GM18498 (cell line): ENCODE data around the gene METTL16.

Experiments
- ATAC-seq: cut with Tn5 transposase; IDR thresholded peaks from one replicate; pipeline ENCODE4 v1.9.1; 2021; ENCODE audit warnings: mild to moderate bottlenecking, moderate library complexity; ENCODE audit not compliant: unreplicated experiment

Gene METTL16

GRCh38 chr17:2397247-2398171 lies 114.2 kb downstream of the METTL16 start:
- ATAC-seq, result no peak

DNA sequence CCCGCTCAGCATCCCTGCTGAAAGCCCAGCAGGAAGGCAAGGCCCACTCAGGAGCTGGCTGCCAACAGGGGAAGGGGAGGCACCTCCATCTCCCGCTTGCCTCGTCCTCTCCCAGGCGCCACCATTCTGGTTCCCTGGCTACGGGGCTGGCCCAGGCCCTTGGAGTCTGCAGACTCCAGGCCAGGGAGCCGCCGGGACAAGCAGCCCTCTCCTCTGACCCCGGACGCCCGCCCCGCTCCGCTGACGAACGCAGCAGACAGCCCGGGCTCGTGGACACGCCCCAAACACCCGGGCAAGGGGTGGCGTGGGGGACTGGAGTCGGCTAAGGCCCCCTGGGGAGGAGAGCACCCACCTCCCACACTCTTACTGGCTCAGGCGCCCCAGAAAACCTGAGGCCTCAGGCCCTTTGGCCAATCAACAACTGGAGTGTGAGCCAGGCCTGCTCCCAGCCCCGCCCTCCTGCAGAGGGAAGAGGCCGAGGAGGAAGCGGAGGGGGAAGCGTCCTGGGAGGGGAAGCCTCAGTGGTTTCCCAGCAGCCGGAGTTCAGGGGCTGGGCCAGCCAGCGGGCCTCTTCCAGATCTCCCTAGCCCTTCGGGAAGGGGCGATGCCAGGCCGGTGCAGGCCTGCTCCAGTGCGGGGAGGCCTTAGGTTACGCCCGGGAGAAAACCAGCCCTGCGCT lies 115.0 kb downstream of the METTL16 start:
- no peak for ATAC-seq

- ATAC-seq, result no peak
These were observed 115.5 kb downstream of the METTL16 start for GRCh38 chr17:2396192-2396567.

DNA sequence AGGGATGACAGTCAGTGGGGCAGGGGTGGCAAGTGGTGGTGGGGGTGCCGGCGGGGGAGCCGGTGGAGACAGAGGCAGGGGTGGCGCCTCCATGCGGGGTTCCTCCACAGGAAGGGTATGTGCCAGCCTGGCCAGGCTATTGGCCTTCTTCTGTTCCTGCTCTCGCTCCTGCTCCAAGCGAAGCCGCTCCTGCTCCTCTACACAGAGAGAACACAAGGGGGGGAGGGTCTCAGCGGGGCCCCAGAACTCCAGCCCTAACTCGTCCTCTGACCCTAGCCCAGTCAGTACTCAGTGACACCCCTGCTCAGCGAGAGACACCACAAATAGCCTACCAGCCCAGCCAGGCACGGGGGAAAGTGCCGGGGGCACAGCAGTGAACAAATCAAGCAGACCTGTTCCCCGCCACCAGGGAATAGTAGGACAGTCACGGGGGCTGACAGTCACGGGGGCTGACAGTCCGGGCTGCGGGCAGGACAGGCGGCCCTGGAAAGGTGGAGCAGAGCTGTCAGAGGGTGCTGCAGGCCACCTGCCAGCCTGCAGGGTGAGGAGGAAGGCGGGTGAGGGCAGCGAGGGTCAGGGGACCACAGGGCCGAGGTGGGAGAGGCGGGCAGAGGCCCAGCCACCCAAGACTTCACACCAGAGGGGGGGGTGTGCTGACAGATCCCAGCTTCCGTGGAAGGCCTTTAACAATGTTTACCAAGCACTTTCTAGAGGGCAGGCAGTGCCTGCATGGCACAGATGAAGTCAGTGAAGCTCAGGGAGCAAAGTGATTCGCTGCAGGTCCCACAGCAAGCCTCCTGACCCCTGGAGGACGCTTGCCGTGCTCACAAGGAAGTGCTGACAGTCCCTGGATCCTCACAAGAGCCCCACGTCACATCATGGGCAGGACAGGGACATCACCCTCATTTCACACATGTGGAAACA lies 116.2 kb downstream of the METTL16 start:
- no peak for ATAC-seq

DNA sequence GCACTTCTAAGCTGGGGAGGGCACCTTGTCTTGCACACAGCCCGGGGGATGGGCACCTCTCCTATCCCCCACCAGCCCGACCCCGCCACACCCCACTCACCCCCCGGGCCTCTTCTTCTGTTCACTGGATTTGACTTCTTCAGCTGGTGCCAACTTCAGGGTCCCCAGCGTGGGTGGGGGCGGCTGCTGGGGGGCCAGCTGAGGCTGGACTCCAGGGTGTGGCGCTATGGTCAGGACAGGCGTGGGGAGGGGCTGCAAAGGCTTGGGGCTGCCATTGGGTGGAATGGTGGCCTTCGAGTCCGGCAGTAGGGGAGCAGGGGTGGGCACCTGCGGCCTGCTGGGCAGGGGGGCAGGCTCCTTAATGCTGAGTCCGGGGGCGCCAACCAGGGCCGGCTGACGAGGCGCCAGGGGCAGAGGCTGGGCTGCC lies 116.9 kb downstream of the METTL16 start:
- ATAC-seq, result no peak

DNA sequence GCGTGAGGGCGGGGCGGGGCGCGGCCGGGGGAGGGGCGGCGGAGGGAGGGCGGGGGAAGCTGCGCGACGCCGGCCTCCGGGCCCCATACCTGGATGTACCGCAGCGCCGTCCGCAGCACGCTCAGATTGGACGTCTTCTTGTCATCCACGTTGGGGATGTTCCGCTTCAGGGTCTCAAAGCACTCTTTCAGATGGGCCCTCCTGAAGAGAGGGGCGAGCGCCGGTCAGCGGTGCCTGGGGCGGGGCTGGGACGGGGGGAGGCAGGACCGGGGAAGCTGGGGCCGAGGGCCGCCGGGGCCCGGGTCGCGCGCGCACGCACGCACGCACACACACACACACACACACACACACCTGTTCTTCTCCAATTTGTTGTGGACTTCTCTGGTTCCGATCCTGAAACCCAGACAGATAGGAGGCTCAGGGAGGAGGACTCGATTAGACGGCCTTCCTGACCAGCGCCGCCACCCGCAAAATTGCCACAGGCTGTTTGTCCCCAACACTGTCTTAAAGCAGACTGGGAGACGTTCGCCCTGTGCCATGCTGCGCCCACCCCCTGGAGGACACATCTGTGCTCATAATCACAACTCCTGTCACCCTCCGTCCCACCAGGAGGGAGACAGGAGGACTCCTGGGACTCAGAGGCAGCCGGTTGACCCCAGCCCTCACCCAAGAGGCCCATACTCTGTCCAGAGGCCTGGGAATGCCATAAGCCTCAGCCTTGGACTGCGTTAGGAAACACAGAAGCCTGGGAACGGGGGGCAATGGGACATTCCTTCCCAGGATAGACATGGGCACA lies 117.5 kb downstream of the METTL16 start:
- ATAC-seq, result no peak

DNA sequence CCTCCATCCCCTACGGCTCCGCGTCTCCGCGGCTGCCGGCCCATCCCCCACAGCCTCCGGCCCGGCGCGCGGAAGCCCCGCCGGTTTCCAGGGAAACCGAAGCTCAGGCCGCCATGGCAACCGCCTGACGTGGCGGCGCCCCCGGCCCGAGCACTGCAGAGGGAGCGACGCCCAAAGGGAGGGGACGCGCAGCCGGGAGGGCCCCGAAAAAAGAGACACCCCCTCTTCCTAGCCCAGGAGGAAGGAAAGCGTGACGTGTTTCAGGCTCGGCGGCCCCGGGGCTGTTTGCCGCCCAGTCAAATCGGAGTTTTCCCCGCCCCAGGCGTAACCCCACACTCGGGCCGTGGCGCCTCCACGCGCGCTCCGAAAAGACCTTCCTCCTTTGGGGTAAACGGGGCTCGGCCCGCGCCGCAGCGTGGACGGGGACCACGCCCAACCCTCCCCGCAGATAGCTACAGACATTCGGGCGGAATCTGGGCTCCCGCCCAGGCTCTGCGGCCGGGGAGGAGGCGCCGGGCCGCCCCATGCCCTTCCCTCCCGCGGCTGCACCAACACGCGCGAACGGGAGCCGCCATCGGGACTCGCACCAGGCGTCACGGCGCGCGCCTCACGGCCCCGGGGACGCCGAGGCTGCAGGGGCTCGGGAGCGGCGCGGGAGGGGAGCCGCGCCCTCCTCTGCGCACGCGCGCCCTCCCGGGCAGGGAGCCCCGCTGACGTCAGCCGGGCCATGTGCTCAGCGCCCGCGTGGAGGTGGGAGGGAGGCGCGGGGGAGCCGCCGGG lies 118.3 kb downstream of the METTL16 start:
- ATAC-seq, result peak; percentile 51

GRCh38 chr17:2392252-2393173 lies 119.2 kb downstream of the METTL16 start:
- ATAC-seq, result peak; percentile 66

GRCh38 chr17:2391597-2392251 lies 120.0 kb downstream of the METTL16 start:
- no peak for ATAC-seq

- ATAC-seq, result no peak
These were observed 121.4 kb downstream of the METTL16 start for GRCh38 chr17:2390199-2390836.

DNA sequence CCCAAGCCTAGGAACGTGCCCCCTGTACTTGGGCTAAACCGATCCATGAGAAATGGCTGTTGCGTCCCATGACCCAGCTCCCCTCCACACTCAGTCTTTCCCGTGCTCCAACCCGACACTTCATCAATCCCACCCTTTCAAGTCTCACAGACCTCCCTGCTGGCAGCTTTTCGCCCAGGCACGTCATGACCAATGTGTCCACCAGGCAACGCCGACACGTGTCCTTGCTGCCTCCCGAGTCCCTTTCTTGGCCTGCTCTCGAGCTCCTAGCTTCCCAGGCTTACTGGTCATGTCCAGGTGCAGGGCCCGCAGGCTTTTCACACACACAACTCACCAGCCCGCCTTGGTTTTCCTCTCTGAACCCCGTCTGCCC lies 123.0 kb downstream of the METTL16 start:
- ATAC-seq, result no peak

GRCh38 chr17:2388020-2388682 lies 123.5 kb downstream of the METTL16 start:
- no peak for ATAC-seq

DNA sequence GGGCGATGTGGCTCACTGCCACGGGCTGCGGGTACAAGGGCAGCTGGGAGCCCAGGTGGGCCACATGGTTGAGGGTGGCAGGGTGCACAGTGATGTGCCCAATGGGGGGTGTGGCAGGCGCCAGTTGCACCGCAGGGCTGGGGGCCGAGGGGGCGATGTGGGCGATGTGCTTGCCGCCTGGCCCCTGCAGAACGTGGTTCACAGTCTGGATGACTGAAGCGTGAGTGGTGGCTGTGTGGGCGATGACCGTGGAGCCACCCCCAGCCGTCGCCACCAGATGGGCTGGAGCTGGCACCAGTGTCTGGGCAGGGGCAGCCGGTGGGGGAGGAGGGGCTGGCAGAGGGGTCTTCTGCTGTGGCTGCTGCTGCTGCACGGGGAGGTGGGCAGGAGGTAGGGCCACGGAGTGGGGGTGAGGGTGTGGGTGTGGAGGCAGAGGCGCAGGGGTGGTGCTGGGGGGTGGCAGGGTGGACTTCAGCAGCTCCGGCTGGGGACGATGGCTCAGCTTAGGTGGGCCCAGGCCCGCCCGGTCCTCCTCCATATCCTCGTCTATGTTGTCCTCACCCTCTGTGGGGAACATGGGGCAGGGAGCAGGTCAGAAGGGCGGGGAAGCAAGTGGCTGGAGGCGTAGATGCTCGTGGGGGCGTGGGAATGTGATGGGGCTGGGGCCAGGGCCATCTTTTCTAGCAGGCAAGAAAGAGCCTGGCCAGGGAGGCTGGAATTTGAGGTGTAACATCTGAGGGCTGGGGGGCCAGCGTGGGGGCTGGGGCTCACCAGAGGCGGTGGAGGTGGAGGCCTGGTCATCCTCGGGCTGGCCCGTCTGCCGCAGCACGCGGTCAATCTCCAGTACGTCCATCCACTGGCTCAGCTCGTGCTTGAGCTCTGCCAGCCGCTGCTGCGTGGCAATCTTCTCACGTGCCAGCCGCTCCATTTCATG lies 124.3 kb downstream of the METTL16 start:
- no peak for ATAC-seq

DNA sequence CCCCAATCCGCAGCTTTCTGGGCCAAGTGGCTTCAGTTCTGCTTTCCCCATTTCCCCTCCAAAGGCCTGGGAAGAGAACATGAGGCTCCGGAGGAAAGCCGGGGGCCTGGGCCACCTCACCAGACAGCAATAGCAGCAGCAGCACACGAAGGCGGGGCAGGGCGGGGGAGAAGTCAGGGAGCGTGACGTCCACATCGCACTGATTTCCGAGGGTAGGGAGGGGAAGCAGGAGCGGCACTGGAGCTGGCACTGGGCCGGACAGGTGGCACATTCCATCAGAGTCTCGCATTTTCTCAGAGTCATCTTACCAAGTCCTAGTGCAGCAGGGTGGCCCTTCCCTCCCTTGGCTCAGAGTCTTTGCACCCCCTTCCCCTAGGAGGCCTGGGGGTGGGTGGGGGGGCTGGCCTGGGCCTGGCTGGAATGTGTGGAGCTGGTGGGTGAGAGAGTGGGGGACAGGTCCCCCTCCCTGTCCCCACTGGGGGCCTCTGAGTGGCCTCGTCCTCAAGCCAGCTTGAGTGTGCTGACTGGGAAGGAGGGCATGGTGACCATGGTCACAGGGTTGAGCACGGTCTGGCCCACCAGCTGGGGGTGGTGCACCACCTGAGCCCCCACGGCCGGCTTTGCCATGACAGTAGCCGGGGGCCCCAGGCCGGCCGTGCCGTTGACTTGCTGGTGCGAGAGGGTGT lies 125.1 kb downstream of the METTL16 start:
- ATAC-seq, result no peak
